ENCODE results near the gene ATP8B2.

DNA sequence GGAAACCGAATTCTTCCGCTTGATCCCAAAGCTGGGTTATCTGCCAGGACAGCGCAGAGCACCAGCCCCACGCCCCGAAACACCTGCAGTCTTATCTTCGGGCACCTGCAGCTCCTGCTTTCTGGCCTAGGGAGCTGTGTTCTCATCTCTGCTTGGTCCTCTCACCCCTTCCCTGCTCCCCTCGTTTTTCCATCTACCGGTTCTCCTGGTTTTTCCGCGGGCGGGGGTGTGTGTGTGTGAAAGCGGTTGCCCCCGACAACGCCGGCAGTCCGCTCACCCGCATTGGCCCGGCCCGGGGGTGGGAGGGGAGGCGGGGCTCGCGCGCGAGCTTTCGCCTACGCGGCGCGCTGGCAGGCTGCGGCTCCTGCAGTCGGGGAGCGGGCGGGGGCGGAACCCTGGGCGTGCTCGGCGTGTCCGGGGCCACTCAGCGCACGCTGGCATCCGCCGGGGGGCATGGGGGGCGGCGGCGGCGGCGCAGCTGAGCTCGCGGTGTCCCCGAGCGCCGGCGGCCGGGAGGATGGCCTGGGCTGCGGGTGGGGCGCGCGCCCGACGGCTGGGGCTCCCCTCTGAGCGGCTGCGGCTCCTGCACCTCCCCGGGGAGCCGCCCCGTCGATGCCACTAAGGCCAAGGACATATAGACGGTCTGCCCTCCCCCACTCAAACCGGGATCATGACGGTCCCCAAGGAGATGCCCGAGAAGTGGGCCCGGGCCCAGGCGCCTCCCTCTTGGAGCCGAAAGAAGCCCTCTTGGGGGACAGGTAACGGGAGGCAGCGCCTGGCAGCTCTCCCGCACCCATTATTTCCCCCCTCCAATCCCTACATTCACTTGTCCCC is 3.2 kb downstream of the ATP8B2 start:
- TF ChIP-seq, protein P1, sequence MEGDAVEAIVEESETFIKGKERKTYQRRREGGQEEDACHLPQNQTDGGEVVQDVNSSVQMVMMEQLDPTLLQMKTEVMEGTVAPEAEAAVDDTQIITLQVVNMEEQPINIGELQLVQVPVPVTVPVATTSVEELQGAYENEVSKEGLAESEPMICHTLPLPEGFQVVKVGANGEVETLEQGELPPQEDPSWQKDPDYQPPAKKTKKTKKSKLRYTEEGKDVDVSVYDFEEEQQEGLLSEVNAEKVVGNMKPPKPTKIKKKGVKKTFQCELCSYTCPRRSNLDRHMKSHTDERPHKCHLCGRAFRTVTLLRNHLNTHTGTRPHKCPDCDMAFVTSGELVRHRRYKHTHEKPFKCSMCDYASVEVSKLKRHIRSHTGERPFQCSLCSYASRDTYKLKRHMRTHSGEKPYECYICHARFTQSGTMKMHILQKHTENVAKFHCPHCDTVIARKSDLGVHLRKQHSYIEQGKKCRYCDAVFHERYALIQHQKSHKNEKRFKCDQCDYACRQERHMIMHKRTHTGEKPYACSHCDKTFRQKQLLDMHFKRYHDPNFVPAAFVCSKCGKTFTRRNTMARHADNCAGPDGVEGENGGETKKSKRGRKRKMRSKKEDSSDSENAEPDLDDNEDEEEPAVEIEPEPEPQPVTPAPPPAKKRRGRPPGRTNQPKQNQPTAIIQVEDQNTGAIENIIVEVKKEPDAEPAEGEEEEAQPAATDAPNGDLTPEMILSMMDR (IDR thresholded peaks at IDR 0.05; ENCODE audit: insufficient read depth, low read length): no peak
- TF ChIP-seq, protein P2, sequence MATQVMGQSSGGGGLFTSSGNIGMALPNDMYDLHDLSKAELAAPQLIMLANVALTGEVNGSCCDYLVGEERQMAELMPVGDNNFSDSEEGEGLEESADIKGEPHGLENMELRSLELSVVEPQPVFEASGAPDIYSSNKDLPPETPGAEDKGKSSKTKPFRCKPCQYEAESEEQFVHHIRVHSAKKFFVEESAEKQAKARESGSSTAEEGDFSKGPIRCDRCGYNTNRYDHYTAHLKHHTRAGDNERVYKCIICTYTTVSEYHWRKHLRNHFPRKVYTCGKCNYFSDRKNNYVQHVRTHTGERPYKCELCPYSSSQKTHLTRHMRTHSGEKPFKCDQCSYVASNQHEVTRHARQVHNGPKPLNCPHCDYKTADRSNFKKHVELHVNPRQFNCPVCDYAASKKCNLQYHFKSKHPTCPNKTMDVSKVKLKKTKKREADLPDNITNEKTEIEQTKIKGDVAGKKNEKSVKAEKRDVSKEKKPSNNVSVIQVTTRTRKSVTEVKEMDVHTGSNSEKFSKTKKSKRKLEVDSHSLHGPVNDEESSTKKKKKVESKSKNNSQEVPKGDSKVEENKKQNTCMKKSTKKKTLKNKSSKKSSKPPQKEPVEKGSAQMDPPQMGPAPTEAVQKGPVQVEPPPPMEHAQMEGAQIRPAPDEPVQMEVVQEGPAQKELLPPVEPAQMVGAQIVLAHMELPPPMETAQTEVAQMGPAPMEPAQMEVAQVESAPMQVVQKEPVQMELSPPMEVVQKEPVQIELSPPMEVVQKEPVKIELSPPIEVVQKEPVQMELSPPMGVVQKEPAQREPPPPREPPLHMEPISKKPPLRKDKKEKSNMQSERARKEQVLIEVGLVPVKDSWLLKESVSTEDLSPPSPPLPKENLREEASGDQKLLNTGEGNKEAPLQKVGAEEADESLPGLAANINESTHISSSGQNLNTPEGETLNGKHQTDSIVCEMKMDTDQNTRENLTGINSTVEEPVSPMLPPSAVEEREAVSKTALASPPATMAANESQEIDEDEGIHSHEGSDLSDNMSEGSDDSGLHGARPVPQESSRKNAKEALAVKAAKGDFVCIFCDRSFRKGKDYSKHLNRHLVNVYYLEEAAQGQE (IDR thresholded peaks at IDR 0.05; ENCODE audit: insufficient replicate concordance, low read depth): no peak
- TF ChIP-seq POLR2AphosphoS5 (IDR thresholded peaks at IDR 0.05; ENCODE audit: low read depth): no peak
- TF ChIP-seq SPI1 (IDR thresholded peaks at IDR 0.05; ENCODE audit: borderline replicate concordance, low read depth): no peak
- no peak for TF ChIP-seq GABPA (IDR thresholded peaks at IDR 0.05; ENCODE audit: low read depth)
